HG02571 (cell line): ENCODE data around the gene KIR2DL1.
"Not testable (repeated sequence)": the region's sequence is repeated elsewhere in the genome, so short reads cannot be mapped to it uniquely, and the experiment has no call there.

Source experiments
- ATAC-seq: cut with Tn5 transposase; IDR thresholded peaks from one replicate; pipeline ENCODE4 v1.9.1; 2021; ENCODE audit warnings: mild to moderate bottlenecking, moderate library complexity; ENCODE audit not compliant: unreplicated experiment

The KIR2DL1 gene

GRCh38 chr19:54817670-54818536, 48.3 kb downstream of the KIR2DL1 start:
- ATAC-seq = no peak

DNA sequence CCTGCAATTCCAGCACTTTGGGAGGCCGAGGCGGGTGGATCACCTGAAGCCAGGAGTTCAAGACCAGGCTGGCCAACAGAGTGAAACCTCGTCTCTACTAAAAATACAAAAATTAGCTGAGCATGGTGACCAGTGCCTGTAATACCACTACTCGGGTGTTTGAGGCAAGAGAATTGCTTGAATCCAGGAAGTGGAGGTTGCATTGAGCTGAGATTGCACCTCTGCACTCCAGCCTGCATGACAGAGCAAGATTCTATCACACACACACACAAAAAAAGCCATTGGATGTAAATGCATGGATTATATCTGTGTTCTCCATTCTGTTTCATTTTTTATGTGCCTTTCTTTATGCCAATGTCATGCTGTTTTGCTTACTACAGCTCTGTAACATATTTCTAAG, 54.8 kb downstream of the KIR2DL1 start:
- ATAC-seq = not testable (repeated sequence)

DNA sequence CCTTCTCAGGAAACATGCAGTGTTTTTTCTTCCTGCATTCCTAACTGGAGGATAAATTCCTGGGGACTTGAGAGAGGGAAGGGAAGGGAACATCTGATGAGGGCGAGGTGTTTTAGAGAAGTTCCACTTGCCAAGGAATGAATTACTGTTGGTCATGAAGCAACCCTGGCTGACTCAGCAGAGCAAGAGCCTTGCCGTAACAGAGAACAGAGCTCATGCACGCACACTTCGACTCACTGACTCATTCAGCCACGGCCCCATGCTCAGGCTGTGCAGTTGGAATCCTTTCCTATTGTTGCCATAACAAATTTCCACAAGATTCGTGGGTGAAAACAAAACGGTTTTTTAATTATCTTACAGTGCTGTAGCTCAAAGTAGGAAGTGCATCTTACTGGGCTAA, 55.7 kb downstream of the KIR2DL1 start:
- not testable (repeated sequence) for ATAC-seq

- not testable (repeated sequence) for ATAC-seq
Measured at GRCh38 chr19:54828064-54828463, 58.5 kb downstream of the KIR2DL1 start.

DNA sequence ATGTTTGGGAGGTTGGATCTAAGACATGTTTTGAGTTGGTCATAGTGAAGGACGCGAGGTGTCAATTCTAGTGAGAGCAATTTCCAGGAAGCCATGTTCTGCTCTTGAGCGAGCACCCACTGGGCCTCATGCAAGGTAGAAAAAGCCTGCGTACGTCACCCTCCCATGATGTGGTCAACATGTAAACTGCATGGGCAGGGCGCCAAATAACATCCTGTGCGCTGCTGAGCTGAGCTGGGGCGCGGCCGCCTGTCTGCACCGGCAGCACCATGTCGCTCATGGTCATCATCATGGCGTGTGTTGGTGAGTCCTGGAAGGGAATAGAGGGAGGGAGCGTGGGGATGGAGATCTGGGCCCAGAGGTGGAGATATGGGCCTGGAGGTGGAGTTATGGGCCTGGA, 62.9 kb downstream of the KIR2DL1 start, which contains the start of gene KIR2DS4:
KIR2DS4 (plus strand) TSS at position 181 of the 400 bp plus-strand sequence.
- ATAC-seq = not testable (repeated sequence)
